Endothelial cell of umbilical vein (primary cell): ENCODE data around the gene CCDC7.
"Not testable (repeated sequence)": the region's sequence is repeated elsewhere in the genome, so short reads cannot be mapped to it uniquely, and the experiment has no call there.

Source experiments
- EZH2 ChIP-seq: IDR thresholded peaks from 2 replicates; pipeline ENCODE4 v1.6.1; 2012; ENCODE audit warnings: borderline replicate concordance, low read depth, mild to moderate bottlenecking, moderate library complexity, low read length, inconsistent platforms; ENCODE audit not compliant: severe bottlenecking
- FOS ChIP-seq: IDR thresholded peaks from 2 replicates; pipeline ENCODE4 v1.6.1; 2011; ENCODE audit warnings: mild to moderate bottlenecking, low read length, moderate library complexity, borderline replicate concordance; ENCODE audit not compliant: insufficient read depth
- GATA2 ChIP-seq: IDR thresholded peaks from 2 replicates; pipeline ENCODE4 v1.7.0; 2011; ENCODE audit warnings: low read depth, mild to moderate bottlenecking, moderate library complexity, mixed read lengths, low read length; ENCODE audit not compliant: insufficient read length, insufficient read depth
- JUN ChIP-seq: IDR thresholded peaks from 2 replicates; pipeline ENCODE4 v1.6.1; 2011; ENCODE audit warnings: borderline replicate concordance, low read depth; ENCODE audit not compliant: insufficient read length, insufficient read depth
- MYC ChIP-seq: IDR thresholded peaks from one replicate; pipeline ENCODE4 v1.6.1; 2011; ENCODE audit warnings: mild to moderate bottlenecking, low read depth, low read length
- POLR2A ChIP-seq: IDR thresholded peaks from 2 replicates; pipeline ENCODE4 v1.6.1; 2012; ENCODE audit warnings: low read depth, mild to moderate bottlenecking, control low read depth, low read length
- POLR2AphosphoS5 ChIP-seq: IDR thresholded peaks from 2 replicates; pipeline ENCODE4 v1.6.1; 2012; ENCODE audit warnings: low read depth, mild to moderate bottlenecking, control low read depth, low read length, moderate library complexity; ENCODE audit not compliant: insufficient read depth
- TF ChIP-seq, protein P1 (sequence below), 2 donors: IDR thresholded peaks; 1 replicate in 1 of 2; 2 replicates in 1 of 2; pipeline ENCODE4 v1.5.1; 2011; ENCODE audit warnings: low read length in 2 of 2, mild to moderate bottlenecking in 2 of 2, moderate library complexity in 2 of 2, control low read depth in 1 of 2, inconsistent platforms in 1 of 2, low read depth in 1 of 2; ENCODE audit not compliant: insufficient read depth in 1 of 2; ENCODE audit errors: extremely low read depth in 1 of 2
- TF ChIP-seq, protein P2 (sequence below): IDR thresholded peaks from 2 replicates; pipeline ENCODE4 v1.6.1; 2011; ENCODE audit not compliant: insufficient read depth, insufficient read length

DNA sequence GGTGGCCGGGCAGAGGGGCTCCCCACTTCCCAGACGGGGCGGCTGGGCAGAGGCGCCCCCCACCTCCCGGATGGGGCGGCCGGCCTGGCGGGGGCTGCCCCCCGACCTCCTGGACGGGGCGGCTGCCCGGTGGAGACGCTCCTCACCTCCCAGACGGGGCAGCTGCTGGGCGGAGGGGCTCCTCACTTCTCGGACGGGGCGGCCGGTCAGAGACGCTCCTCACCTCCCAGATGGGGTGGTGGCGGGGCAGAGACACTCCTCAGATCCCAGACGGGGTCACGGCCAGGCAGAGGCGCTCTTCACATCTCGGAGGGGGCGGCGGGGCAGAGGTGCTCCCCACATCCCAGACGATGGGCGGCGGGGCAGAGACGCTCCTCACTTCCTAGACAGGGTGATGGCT, 54.2 kb downstream of the CCDC7 start:
- TF ChIP-seq EZH2, POLR2AphosphoS5, POLR2A, JUN, MYC, GATA2, FOS: not testable (repeated sequence)
- TF ChIP-seq, protein P1, sequence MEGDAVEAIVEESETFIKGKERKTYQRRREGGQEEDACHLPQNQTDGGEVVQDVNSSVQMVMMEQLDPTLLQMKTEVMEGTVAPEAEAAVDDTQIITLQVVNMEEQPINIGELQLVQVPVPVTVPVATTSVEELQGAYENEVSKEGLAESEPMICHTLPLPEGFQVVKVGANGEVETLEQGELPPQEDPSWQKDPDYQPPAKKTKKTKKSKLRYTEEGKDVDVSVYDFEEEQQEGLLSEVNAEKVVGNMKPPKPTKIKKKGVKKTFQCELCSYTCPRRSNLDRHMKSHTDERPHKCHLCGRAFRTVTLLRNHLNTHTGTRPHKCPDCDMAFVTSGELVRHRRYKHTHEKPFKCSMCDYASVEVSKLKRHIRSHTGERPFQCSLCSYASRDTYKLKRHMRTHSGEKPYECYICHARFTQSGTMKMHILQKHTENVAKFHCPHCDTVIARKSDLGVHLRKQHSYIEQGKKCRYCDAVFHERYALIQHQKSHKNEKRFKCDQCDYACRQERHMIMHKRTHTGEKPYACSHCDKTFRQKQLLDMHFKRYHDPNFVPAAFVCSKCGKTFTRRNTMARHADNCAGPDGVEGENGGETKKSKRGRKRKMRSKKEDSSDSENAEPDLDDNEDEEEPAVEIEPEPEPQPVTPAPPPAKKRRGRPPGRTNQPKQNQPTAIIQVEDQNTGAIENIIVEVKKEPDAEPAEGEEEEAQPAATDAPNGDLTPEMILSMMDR (IDR thresholded peaks at IDR 0.05; ENCODE audit: extremely low read depth in 1 of 2, insufficient read depth in 1 of 2, low read depth in 1 of 2, low read length in 2 of 2), result not testable (repeated sequence)
- TF ChIP-seq, protein P2, sequence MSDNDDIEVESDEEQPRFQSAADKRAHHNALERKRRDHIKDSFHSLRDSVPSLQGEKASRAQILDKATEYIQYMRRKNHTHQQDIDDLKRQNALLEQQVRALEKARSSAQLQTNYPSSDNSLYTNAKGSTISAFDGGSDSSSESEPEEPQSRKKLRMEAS, result not testable (repeated sequence)
